Measurements from ENCODE around the gene CALN1. TPM values are rescaled to one million over a fixed set of nuclear protein-coding genes. Genes with fewer than 3 reads are reported as not detected.

Gene CALN1
- total RNA-seq, 1 donor from 2014 or later = 0.52 TPM

GRCh38 chr7:72313906-72314305 lies 98.2 kb downstream of the CALN1 start:
- Histone ChIP-seq H3K27me3 (ENCODE audit: control insufficient read depth in 3 of 3, insufficient read depth in 3 of 3, low read length in 3 of 3) (peaks cover 0 to 2% (median 0%) of the 10 kb centered on the region in 3 donors), H3K9me3 (ENCODE audit: control insufficient read depth in 3 of 3, low read length in 3 of 3) (no peaks in the 10 kb centered on the region), H3K4me1 (ENCODE audit: control insufficient read depth in 3 of 3, insufficient read depth in 3 of 3, low read length in 3 of 3) (no peaks in the 10 kb centered on the region), H3K36me3 (ENCODE audit: control insufficient read depth in 3 of 3, insufficient read depth in 3 of 3, low read length in 3 of 3) (no peaks in the 10 kb centered on the region), H3K9ac (ENCODE audit: low read depth in 1 of 3, low read length in 3 of 3) (no peak overlapping the region), H3K4me3 (ENCODE audit: low read length in 3 of 3) (no peak overlapping the region), H3K27ac (ENCODE audit: low read depth, low read length) (no peak overlapping the region)

- H3K4me1 ChIP-seq (ENCODE audit: control insufficient read depth in 3 of 3, insufficient read depth in 3 of 3, low read length in 3 of 3) = no peaks in the 10 kb centered on the region
- no peaks in the 10 kb centered on the region for H3K36me3 ChIP-seq (ENCODE audit: control insufficient read depth in 3 of 3, insufficient read depth in 3 of 3, low read length in 3 of 3)
- no peak overlapping the region for H3K4me3 ChIP-seq (ENCODE audit: low read length in 3 of 3)
- H3K9ac ChIP-seq (ENCODE audit: low read depth in 1 of 3, low read length in 3 of 3) = no peak overlapping the region
- no peak overlapping the region for H3K27ac ChIP-seq (ENCODE audit: low read depth, low read length)
- H3K27me3 ChIP-seq (ENCODE audit: control insufficient read depth in 3 of 3, insufficient read depth in 3 of 3, low read length in 3 of 3) = peaks cover 0 to 5% (median 0%) of the 10 kb centered on the region in 3 donors
- H3K9me3 ChIP-seq (ENCODE audit: control insufficient read depth in 3 of 3, low read length in 3 of 3) = no peaks in the 10 kb centered on the region
These were observed 101.8 kb downstream of the CALN1 start for GRCh38 chr7:72310301-72310700.

GRCh38 chr7:72309476-72309875 lies 102.7 kb downstream of the CALN1 start:
- Histone ChIP-seq H3K4me1 (ENCODE audit: control insufficient read depth in 3 of 3, insufficient read depth in 3 of 3, low read length in 3 of 3) (no peaks in the 10 kb centered on the region), H3K9me3 (ENCODE audit: control insufficient read depth in 3 of 3, low read length in 3 of 3) (no peaks in the 10 kb centered on the region), H3K4me3 (ENCODE audit: low read length in 3 of 3) (no peak overlapping the region), H3K27me3 (ENCODE audit: control insufficient read depth in 3 of 3, insufficient read depth in 3 of 3, low read length in 3 of 3) (peaks cover 0 to 5% (median 0%) of the 10 kb centered on the region in 3 donors), H3K27ac (ENCODE audit: low read depth, low read length) (no peak overlapping the region), H3K9ac (ENCODE audit: low read depth in 1 of 3, low read length in 3 of 3) (no peak overlapping the region), H3K36me3 (ENCODE audit: control insufficient read depth in 3 of 3, insufficient read depth in 3 of 3, low read length in 3 of 3) (no peaks in the 10 kb centered on the region)

- H3K4me3 ChIP-seq (ENCODE audit: low read length in 3 of 3) = no peak overlapping the region
- H3K27me3 ChIP-seq (ENCODE audit: control insufficient read depth in 3 of 3, insufficient read depth in 3 of 3, low read length in 3 of 3) = peaks cover 0 to 5% (median 0%) of the 10 kb centered on the region in 3 donors
- H3K36me3 ChIP-seq (ENCODE audit: control insufficient read depth in 3 of 3, insufficient read depth in 3 of 3, low read length in 3 of 3) = no peaks in the 10 kb centered on the region
- H3K9ac ChIP-seq (ENCODE audit: low read depth in 1 of 3, low read length in 3 of 3) = no peak overlapping the region
- H3K4me1 ChIP-seq (ENCODE audit: control insufficient read depth in 3 of 3, insufficient read depth in 3 of 3, low read length in 3 of 3) = no peaks in the 10 kb centered on the region
- H3K9me3 ChIP-seq (ENCODE audit: control insufficient read depth in 3 of 3, low read length in 3 of 3) = no peaks in the 10 kb centered on the region
- no peak overlapping the region for H3K27ac ChIP-seq (ENCODE audit: low read depth, low read length)
These were observed 103.2 kb downstream of the CALN1 start for GRCh38 chr7:72308986-72309385.

- Histone ChIP-seq H3K27me3 (ENCODE audit: control insufficient read depth in 3 of 3, insufficient read depth in 3 of 3, low read length in 3 of 3) (peaks cover 0 to 5% (median 0%) of the 10 kb centered on the region in 3 donors), H3K9me3 (ENCODE audit: control insufficient read depth in 3 of 3, low read length in 3 of 3) (no peaks in the 10 kb centered on the region), H3K27ac (ENCODE audit: low read depth, low read length) (no peak overlapping the region), H3K9ac (ENCODE audit: low read depth in 1 of 3, low read length in 3 of 3) (no peak overlapping the region), H3K36me3 (ENCODE audit: control insufficient read depth in 3 of 3, insufficient read depth in 3 of 3, low read length in 3 of 3) (no peaks in the 10 kb centered on the region), H3K4me1 (ENCODE audit: control insufficient read depth in 3 of 3, insufficient read depth in 3 of 3, low read length in 3 of 3) (no peaks in the 10 kb centered on the region), H3K4me3 (ENCODE audit: low read length in 3 of 3) (no peak overlapping the region)
These were observed 104.6 kb downstream of the CALN1 start for GRCh38 chr7:72307566-72307965.

- Histone ChIP-seq H3K27me3 (ENCODE audit: control insufficient read depth in 3 of 3, insufficient read depth in 3 of 3, low read length in 3 of 3) (no peaks in the 10 kb centered on the region), H3K27ac (ENCODE audit: low read depth, low read length) (no peak overlapping the region), H3K4me1 (ENCODE audit: control insufficient read depth in 3 of 3, insufficient read depth in 3 of 3, low read length in 3 of 3) (no peaks in the 10 kb centered on the region), H3K36me3 (ENCODE audit: control insufficient read depth in 3 of 3, insufficient read depth in 3 of 3, low read length in 3 of 3) (no peaks in the 10 kb centered on the region), H3K4me3 (ENCODE audit: low read length in 3 of 3) (no peak overlapping the region), H3K9ac (ENCODE audit: low read depth in 1 of 3, low read length in 3 of 3) (no peak overlapping the region), H3K9me3 (ENCODE audit: control insufficient read depth in 3 of 3, low read length in 3 of 3) (no peaks in the 10 kb centered on the region)
These were observed 113.2 kb downstream of the CALN1 start for GRCh38 chr7:72298912-72299311.

- no peak overlapping the region for H3K4me3 ChIP-seq (ENCODE audit: low read length in 3 of 3)
- no peaks in the 10 kb centered on the region for H3K9me3 ChIP-seq (ENCODE audit: control insufficient read depth in 3 of 3, low read length in 3 of 3)
- H3K27ac ChIP-seq (ENCODE audit: low read depth, low read length) = no peak overlapping the region
- no peaks in the 10 kb centered on the region for H3K27me3 ChIP-seq (ENCODE audit: control insufficient read depth in 3 of 3, insufficient read depth in 3 of 3, low read length in 3 of 3)
- H3K9ac ChIP-seq (ENCODE audit: low read depth in 1 of 3, low read length in 3 of 3) = no peak overlapping the region
- no peaks in the 10 kb centered on the region for H3K36me3 ChIP-seq (ENCODE audit: control insufficient read depth in 3 of 3, insufficient read depth in 3 of 3, low read length in 3 of 3)
- no peaks in the 10 kb centered on the region for H3K4me1 ChIP-seq (ENCODE audit: control insufficient read depth in 3 of 3, insufficient read depth in 3 of 3, low read length in 3 of 3)
These were observed 114.0 kb downstream of the CALN1 start for GRCh38 chr7:72298091-72298490.

- Histone ChIP-seq H3K4me3 (ENCODE audit: low read length in 3 of 3) (no peak overlapping the region), H3K4me1 (ENCODE audit: control insufficient read depth in 3 of 3, insufficient read depth in 3 of 3, low read length in 3 of 3) (no peaks in the 10 kb centered on the region), H3K9me3 (ENCODE audit: control insufficient read depth in 3 of 3, low read length in 3 of 3) (no peaks in the 10 kb centered on the region), H3K27me3 (ENCODE audit: control insufficient read depth in 3 of 3, insufficient read depth in 3 of 3, low read length in 3 of 3) (no peaks in the 10 kb centered on the region), H3K27ac (ENCODE audit: low read depth, low read length) (no peak overlapping the region), H3K9ac (ENCODE audit: low read depth in 1 of 3, low read length in 3 of 3) (no peak overlapping the region), H3K36me3 (ENCODE audit: control insufficient read depth in 3 of 3, insufficient read depth in 3 of 3, low read length in 3 of 3) (no peaks in the 10 kb centered on the region)
These were observed 114.5 kb downstream of the CALN1 start for GRCh38 chr7:72297636-72298035.

- Histone ChIP-seq H3K9ac (ENCODE audit: low read depth in 1 of 3, low read length in 3 of 3) (no peak overlapping the region), H3K4me3 (ENCODE audit: low read length in 3 of 3) (no peak overlapping the region), H3K36me3 (ENCODE audit: control insufficient read depth in 3 of 3, insufficient read depth in 3 of 3, low read length in 3 of 3) (no peaks in the 10 kb centered on the region), H3K27ac (ENCODE audit: low read depth, low read length) (no peak overlapping the region), H3K27me3 (ENCODE audit: control insufficient read depth in 3 of 3, insufficient read depth in 3 of 3, low read length in 3 of 3) (no peaks in the 10 kb centered on the region), H3K4me1 (ENCODE audit: control insufficient read depth in 3 of 3, insufficient read depth in 3 of 3, low read length in 3 of 3) (no peaks in the 10 kb centered on the region), H3K9me3 (ENCODE audit: control insufficient read depth in 3 of 3, low read length in 3 of 3) (peaks cover 0 to 2% (median 0%) of the 10 kb centered on the region in 3 donors)
These were observed 119.3 kb downstream of the CALN1 start for GRCh38 chr7:72292794-72293193.

GRCh38 chr7:72292118-72292517 lies 120.0 kb downstream of the CALN1 start:
- Histone ChIP-seq H3K27me3 (ENCODE audit: control insufficient read depth in 3 of 3, insufficient read depth in 3 of 3, low read length in 3 of 3) (no peaks in the 10 kb centered on the region), H3K36me3 (ENCODE audit: control insufficient read depth in 3 of 3, insufficient read depth in 3 of 3, low read length in 3 of 3) (no peaks in the 10 kb centered on the region), H3K9me3 (ENCODE audit: control insufficient read depth in 3 of 3, low read length in 3 of 3) (peaks cover 0 to 2% (median 0%) of the 10 kb centered on the region in 3 donors), H3K27ac (ENCODE audit: low read depth, low read length) (no peak overlapping the region), H3K9ac (ENCODE audit: low read depth in 1 of 3, low read length in 3 of 3) (no peak overlapping the region), H3K4me1 (ENCODE audit: control insufficient read depth in 3 of 3, insufficient read depth in 3 of 3, low read length in 3 of 3) (no peaks in the 10 kb centered on the region), H3K4me3 (ENCODE audit: low read length in 3 of 3) (no peak overlapping the region)

- Histone ChIP-seq H3K36me3 (ENCODE audit: control insufficient read depth in 3 of 3, insufficient read depth in 3 of 3, low read length in 3 of 3) (no peaks in the 10 kb centered on the region), H3K9me3 (ENCODE audit: control insufficient read depth in 3 of 3, low read length in 3 of 3) (peaks cover 0 to 3% (median 0%) of the 10 kb centered on the region in 3 donors), H3K27me3 (ENCODE audit: control insufficient read depth in 3 of 3, insufficient read depth in 3 of 3, low read length in 3 of 3) (no peaks in the 10 kb centered on the region), H3K4me3 (ENCODE audit: low read length in 3 of 3) (no peak overlapping the region), H3K4me1 (ENCODE audit: control insufficient read depth in 3 of 3, insufficient read depth in 3 of 3, low read length in 3 of 3) (no peaks in the 10 kb centered on the region), H3K27ac (ENCODE audit: low read depth, low read length) (no peak overlapping the region), H3K9ac (ENCODE audit: low read depth in 1 of 3, low read length in 3 of 3) (no peak overlapping the region)
These were observed 125.6 kb downstream of the CALN1 start for GRCh38 chr7:72286519-72286918.
